HG02571 (cell line): Measurements from ENCODE around the gene TSHZ2.
"Not testable (repeated sequence)": the region's sequence is repeated elsewhere in the genome, so short reads cannot be mapped to it uniquely, and the experiment has no call there.

ENCODE experiments used
- ATAC-seq: cut with Tn5 transposase; IDR thresholded peaks from one replicate; pipeline ENCODE4 v1.9.1; 2021; ENCODE audit warnings: mild to moderate bottlenecking, moderate library complexity; ENCODE audit not compliant: unreplicated experiment

Gene TSHZ2

GRCh38 chr20:53426766-53427312 is 454.7 kb downstream of the TSHZ2 start:
- ATAC-seq: no peak

DNA sequence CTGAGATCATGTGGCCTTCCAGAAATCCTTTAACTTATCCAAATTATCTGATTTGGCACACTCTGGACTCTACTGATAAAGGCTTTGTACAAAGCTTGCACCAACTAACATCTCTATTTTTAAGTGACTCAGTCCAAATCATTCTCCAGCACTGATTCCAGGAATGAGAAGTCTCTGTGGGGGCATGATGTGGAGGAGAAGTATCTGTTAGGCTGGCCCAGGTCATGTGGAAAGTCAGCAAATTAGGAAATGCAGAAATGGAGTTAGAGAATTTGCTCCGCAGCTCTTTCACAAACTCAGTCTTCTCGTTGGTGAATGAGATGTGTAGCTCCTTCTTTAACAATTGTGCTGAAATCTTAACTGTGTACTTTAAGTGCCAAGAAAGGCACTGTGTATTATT is 455.8 kb downstream of the TSHZ2 start:
- no peak for ATAC-seq

DNA sequence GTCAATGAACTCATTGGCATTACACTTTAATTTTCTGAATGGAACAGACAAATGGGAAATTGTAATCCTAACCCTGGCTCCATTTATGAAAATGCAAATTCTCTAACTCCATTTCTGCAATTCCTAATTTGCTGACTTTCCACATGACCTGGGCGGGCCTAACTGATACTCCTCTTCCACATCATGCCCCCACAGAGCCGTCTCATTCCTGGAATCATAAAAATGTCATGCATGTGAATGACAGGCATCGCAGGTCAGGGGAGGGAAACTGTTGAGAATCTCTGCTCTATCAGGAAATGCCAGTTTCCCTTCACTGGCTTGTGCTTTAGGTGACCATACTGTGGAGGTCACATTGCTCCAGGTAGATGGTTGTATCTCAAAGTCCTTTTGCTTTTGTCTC is 456.4 kb downstream of the TSHZ2 start:
- no peak for ATAC-seq

- no peak for ATAC-seq
Measured at GRCh38 chr20:53428996-53429395, 456.8 kb downstream of the TSHZ2 start.

- ATAC-seq: no peak
Measured at GRCh38 chr20:53434662-53435061, 462.5 kb downstream of the TSHZ2 start.

DNA sequence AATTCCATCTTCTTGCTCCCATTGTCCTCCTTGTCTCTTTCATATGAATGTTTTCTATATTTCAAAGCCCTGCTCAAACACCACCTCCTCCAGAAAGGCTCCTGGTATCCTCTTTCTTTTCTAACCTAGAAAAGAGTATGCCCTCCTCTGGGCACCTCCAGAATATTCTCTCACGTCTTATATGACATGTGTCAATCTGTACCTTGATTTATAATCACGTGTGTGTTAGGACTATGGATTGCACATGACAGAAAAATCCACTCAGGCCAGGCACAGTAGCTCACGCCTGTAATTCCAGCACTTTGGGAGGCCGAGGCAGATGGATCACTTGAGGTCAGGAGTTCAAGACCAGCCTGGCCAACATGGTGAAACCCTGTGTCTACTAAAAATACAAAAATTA is 464.8 kb downstream of the TSHZ2 start:
- ATAC-seq: not testable (repeated sequence)

GRCh38 chr20:53438368-53438767 is 466.2 kb downstream of the TSHZ2 start:
- ATAC-seq: no peak

GRCh38 chr20:53439046-53439445 is 466.9 kb downstream of the TSHZ2 start:
- ATAC-seq: no peak

DNA sequence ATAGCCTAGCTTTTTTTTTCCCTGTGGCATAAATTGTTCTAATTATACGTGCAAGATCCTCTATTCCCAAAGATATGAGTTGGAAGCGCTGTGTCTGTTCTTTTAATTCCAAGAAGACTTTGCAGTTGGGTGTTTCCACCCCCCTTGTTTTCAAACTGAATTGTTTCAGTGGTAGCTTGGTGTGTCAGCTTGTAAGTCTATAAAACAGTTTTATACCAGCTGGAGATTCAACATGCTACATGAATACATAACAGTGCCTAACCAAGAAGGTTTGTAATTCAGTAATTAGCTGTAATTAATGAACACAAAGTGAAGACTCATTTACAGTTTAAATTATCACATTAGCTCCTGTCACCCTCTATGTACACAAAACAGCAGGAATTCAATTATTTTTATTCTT is 467.5 kb downstream of the TSHZ2 start:
- no peak for ATAC-seq

DNA sequence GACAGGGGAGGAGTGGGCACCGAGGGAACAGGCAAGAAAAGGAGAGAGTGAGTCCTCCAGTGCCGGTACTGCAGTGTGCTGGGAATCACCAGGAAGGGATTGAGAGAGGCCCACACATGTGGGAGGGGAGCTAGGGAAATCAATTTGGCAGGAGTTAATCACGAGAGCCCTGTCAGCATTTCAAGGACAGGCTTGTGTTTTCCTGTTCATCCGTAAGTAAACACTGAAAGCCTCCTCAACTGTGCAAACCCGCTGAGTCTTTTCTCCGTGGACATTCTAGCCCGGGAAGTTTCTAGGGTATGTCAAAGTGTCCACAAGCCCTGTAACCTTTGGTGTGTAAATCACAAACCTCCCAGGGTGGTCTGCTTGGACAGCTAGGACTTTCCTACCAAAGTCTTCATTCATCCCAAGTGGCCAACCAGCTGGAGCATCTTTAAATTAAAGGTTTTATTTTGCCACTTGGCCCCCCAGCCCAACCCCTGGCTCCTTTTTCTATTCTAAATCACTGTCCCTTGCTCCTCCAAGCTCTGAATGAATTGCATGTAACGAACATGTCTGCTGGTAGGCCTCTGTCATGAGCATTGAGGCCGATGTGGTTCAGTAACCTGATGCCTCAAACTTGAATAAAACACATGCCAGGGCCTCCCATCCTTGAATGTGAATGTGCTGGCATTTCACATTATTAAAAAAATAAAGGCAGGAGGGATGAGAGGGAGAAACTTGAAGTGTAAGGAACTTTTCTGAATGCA is 472.4 kb downstream of the TSHZ2 start:
- ATAC-seq: no peak

GRCh38 chr20:53445321-53445731 is 473.2 kb downstream of the TSHZ2 start:
- no peak for ATAC-seq

DNA sequence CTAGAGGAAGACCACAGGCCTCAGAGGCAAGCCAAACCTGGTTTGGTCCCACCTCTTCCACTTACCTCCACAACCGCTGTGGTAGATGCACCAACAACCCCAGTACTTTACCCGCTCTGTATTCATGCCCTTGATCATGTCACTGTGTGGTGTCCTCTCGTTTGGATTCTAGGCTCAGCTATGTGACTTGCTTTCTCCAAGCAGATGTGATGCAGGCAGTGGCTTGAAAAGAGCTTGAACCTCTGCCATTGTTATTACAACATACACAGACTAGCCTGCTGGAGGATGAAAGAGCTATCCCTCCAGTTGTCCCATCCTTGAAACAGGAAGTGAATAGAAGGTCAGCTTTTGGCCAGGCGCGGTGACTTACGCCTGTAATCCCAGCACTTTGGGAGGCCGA is 473.8 kb downstream of the TSHZ2 start:
- ATAC-seq: no peak

DNA sequence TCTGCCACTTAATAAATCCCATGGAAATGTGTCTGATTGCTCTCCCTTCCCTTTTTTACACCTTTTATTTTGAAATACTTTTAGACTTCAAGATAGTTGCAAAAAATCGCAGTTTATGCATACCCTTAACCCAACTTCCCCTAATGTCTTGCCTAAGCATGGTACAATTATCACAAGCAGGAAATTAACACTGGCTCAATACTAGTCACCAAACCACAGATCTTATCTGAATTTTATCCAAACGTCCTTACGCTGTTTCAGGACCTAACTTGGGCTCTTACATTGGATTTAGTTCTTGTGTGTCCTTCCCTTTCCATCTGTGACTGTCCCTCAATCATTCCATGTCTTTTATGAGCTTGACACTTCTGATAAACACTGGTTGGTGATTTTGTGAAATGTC is 475.2 kb downstream of the TSHZ2 start:
- ATAC-seq: no peak

GRCh38 chr20:53448426-53448825 is 476.3 kb downstream of the TSHZ2 start:
- no peak for ATAC-seq

GRCh38 chr20:53448875-53449274 is 476.7 kb downstream of the TSHZ2 start:
- ATAC-seq: no peak

GRCh38 chr20:53453076-53453475 is 480.9 kb downstream of the TSHZ2 start:
- ATAC-seq: no peak

DNA sequence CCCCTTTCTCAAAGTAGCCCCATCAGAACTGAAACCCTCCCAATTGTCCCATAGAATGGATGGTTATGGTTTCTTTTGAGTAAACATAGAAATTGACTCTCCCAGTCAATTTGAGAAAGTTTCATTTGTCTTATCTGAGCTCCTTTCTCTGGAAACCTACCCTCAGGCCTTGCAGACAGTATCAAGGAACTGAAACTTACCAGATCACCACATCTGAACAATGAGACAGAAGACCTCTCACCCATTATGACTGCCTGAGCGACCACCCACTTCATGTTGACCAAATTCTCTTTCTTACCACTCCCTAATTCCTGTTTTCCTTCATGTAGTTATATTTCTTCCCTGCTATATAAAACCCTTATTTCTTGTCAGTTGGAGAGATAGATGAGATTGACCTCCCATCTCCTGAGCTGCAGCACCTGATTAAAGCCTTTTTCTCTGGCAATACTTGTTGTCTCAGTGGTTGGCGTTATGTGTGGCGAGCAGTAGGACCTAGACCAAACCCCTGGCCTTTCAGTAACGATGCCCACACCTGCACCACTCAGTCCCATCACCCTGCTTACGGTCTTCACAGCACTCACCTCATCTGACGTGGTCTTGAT is 482.6 kb downstream of the TSHZ2 start:
- ATAC-seq: no peak

DNA sequence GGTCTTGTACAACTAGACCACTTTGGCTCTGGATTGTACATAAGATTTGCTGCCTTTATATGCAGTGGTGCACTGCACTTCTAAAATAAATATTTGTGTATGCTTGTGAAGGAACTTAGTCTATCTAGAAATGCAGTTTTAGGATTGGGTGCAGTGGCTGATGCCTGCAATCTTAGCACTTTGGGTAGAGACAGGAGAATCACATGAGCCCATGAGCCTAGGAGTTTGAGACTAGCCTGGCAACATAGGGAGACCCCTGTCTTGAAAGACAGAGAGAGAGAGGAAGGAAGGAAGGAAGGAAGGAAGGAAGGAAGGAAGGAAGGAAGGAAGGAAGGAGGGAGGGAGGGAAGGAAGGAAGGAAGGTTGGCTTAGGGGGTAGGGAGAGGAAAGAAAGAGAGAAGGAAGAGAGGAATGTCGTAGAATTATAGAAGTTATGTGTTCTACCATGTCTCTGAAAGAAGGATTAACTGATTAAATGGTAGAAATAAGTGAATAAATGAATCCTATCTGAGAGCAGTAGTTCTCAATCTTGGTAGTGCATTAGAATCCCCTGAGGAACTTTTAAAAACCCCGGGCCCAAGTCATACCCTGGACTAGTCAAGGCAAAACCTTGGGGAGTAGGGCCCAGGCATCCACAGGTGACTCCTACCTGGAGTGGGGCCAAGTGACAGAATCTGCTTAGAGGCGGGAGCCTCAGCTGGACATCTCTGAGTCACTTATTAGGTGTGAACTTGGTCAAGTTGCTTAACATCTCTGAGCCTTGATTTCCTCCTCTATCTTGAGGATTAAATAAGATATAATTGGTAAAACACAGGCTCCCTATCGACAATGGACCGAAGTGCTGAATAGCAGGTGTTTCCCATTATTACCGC is 491.2 kb downstream of the TSHZ2 start:
- ATAC-seq: no peak

GRCh38 chr20:53466279-53466678 is 494.1 kb downstream of the TSHZ2 start:
- ATAC-seq: no peak

GRCh38 chr20:53468587-53468986 is 496.4 kb downstream of the TSHZ2 start:
- ATAC-seq: no peak

- ATAC-seq: not testable (repeated sequence)
Measured at GRCh38 chr20:53472859-53473258, 500.7 kb downstream of the TSHZ2 start.
